ENCODE data around the gene CANT1. TPM values are rescaled to one million over a fixed set of nuclear protein-coding genes. Genes with fewer than 3 reads are reported as not detected.

Gene CANT1
- total and polyA plus RNA-seq, 2 of the 13 experiments (the other 11 are each of a cell fraction or from before 2014, with no cell fraction given) = 34.1 to 42.1 TPM

- 0 out of 2 replicates have a peak, but pooled peaks have one; percentile 11 for TF ChIP-seq UBTF (CRISPR knock-in tag; IDR thresholded peaks at IDR 0.05)
- TF ChIP-seq ZNF570 (CRISPR knock-in tag; IDR thresholded peaks at IDR 0.05; ENCODE audit: borderline replicate concordance) = no peak
- peak; percentile 26; the same call in 1 of the 2 replicates for TF ChIP-seq ZNF280B (CRISPR knock-in tag; IDR thresholded peaks at IDR 0.05; ENCODE audit: borderline replicate concordance)
- no peak for TF ChIP-seq ZNF484 (CRISPR knock-in tag; IDR thresholded peaks at IDR 0.05; ENCODE audit: borderline replicate concordance, low read depth)
- TF ChIP-seq ARNT2 (CRISPR knock-in tag; IDR thresholded peaks at IDR 0.05; ENCODE audit: low read depth) = peak; percentile 1; the same call in 1 of the 2 replicates
These were observed 18.4 kb upstream of the CANT1 start (continued) for GRCh38 chr17:79027925-79028491.

- Histone ChIP-seq H3K4me2 (ENCODE audit: low read depth, low read length) (peak overlapping the region; percentile 99), H3K4me3 (replicated peaks in 1 of 3; ENCODE audit: insufficient read depth in 1 of 3, low read depth in 2 of 3, low read length in 3 of 3) (peak overlapping the region; percentile 56 to 82 (median 57)), H2AFZ (ENCODE audit: low read length) (no peak overlapping the region), H3K79me2 (ENCODE audit: insufficient read depth, low read length) (peaks cover 8% of the 10 kb centered on the region), H3K27ac (ENCODE audit: extremely low read length, insufficient read depth, low read length) (peak overlapping the region; percentile 95), H3K27me3 (ENCODE audit: control insufficient read depth in 1 of 2, insufficient read depth in 2 of 2, low read length in 2 of 2) (peaks cover 0 to 16% of the 10 kb centered on the region in 2 experiments; a peak in 2 of 5 replicates), H3K36me3 (replicated peaks in 1 of 2; ENCODE audit: control insufficient read depth in 1 of 2, insufficient read depth in 2 of 2, low read length in 2 of 2) (no peaks in the 10 kb centered on the region; a peak in 1 of 5 replicates), H4K20me1 (ENCODE audit: insufficient read depth, low read length) (no peaks in the 10 kb centered on the region), H3K9me3 (ENCODE audit: low read length) (no peaks in the 10 kb centered on the region), H3K4me1 (ENCODE audit: insufficient read depth, low read length) (peaks cover 79% of the 10 kb centered on the region), H3K9ac (ENCODE audit: insufficient read depth, low read depth, low read length) (peak overlapping the region; percentile 94)
- in situ Hi-C loops (cut with HindIII; ENCODE audit: extremely low pct_ligation_motif_present, low pct_unique_long_range_greater_than_20kb) = no loop called here
- DNase-seq (ENCODE audit: low spot score) (peak; percentile 94), FAIRE-seq (peak; percentile 95), ATAC-seq (peak; percentile 69)
- TSS peak; percentile 96 for BruUV-seq (replicated peaks)
- intact Hi-C loops (cut with micrococcal nuclease; ENCODE audit: unreplicated experiment) = loop anchor here (1.0 to 5.0 kb wide), 2 partner anchors 8 to 40 kb away; no protein-coding TSS in a partner anchor
- 0% methylated on average over 6 of the region's 10 CpGs for WGBS (ENCODE audit: low lambda C conversion rate)
- CTCF ChIA-PET (ENCODE audit: low intra/inter-chr PET ratio, low total read pairs) = interaction anchor here (1.0 to 1.4 kb wide), 2 partner anchors 14 to 19 kb away, joined by 3 read pairs; no protein-coding TSS in a partner anchor
- POLR2A ChIA-PET = interaction anchor here (0.6 to 4.6 kb wide), 35 partner anchors 9 to 1645 kb away, joined by 3 to 127 read pairs (median 6); partner anchors contain the start of genes CANT1, ENGASE, LGALS3BP and TIMP2
- TF ChIP-seq ZNF17 (CRISPR knock-in tag; IDR thresholded peaks at IDR 0.05) = 0 out of 2 replicates have a peak, but pooled peaks have one; percentile 24
- 0 out of 2 replicates have a peak, but pooled peaks have one; percentile 31 for TF ChIP-seq ZNF782 (CRISPR knock-in tag; IDR thresholded peaks at IDR 0.05; ENCODE audit: borderline replicate concordance)
- TF ChIP-seq FOSL2 (CRISPR knock-in tag; IDR thresholded peaks at IDR 0.05) = peak; percentile 82
- TF ChIP-seq ZNF773 (CRISPR knock-in tag; IDR thresholded peaks at IDR 0.05; ENCODE audit: borderline replicate concordance) = no peak
- TF ChIP-seq ZBTB21 (CRISPR knock-in tag; IDR thresholded peaks at IDR 0.05) = 0 out of 2 replicates have a peak, but pooled peaks have one; percentile 44
- TF ChIP-seq ETV6 (CRISPR knock-in tag; conservative IDR thresholded peaks at IDR 0.05) = no peak
- 0 out of 2 replicates have a peak, but pooled peaks have one; percentile 63 for TF ChIP-seq CSRNP1 (CRISPR knock-in tag; IDR thresholded peaks at IDR 0.05)
- peak; percentile 81 for TF ChIP-seq IKZF5 (CRISPR knock-in tag; IDR thresholded peaks at IDR 0.05)
- no peak for TF ChIP-seq MTA3 (CRISPR knock-in tag; IDR thresholded peaks at IDR 0.05)
These were observed 17.8 kb upstream of the CANT1 start for GRCh38 chr17:79027274-79027924.
